Hematopoietic multipotent progenitor cell treated with erythropoietin and hydrocortisone succinate and interleukin-3 and kit ligand, for 4 days (in vitro differentiated cells): ENCODE data around the gene SUV39H1.
A peak's percentile ranks its signal among the peaks of the same experiment; 100 is the strongest.

Experiments
- DNase-seq: peaks from one replicate; pipeline ENCODE4 v3.0.0-alpha.2; 2015

The SUV39H1 gene

DNA sequence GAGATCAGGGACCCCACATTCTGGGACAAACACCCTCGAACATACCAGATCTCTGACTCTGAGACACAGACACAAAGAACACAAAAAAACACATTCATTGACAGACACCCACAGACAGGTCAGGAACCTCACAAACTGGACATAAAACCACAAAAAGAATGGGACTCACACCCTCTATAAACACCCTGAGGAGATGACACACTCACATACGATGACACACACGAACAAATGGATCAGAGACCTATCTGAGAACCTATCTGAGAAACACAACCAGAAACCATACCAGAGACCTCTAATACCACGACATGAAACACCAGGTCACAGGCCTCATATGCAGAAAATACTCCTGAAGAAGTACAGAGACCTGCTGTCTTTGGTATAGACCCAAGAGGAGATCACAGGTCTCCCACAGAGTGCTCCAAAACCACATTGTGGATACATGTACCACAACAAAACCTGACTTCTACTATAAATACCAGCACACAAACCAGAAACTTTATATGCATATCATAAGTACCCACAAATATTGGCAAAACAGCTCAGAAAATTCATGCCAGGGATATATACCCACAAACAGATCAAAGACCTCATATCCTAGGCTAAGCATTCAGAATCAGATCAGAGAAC, 19.5 kb downstream of the SUV39H1 start:
- no peak for DNase-seq

DNA sequence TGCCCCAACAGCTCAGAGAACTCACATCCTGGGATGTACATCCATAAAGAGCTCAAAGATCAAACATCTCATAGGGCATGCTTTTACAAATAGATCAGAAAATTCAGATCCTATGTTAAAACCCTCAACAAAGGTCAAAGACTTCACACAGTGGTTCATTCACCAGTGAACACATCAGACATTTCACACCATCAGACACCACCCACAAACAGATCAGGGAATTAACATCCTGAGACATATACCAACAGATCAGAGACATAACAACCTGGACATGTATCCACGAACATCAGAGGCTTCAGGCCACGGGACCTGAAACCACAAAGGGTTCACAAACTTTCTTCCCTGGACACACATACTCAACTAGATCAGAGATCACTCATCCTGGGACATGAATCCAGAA, 23.4 kb downstream of the SUV39H1 start:
- DNase-seq = no peak

DNA sequence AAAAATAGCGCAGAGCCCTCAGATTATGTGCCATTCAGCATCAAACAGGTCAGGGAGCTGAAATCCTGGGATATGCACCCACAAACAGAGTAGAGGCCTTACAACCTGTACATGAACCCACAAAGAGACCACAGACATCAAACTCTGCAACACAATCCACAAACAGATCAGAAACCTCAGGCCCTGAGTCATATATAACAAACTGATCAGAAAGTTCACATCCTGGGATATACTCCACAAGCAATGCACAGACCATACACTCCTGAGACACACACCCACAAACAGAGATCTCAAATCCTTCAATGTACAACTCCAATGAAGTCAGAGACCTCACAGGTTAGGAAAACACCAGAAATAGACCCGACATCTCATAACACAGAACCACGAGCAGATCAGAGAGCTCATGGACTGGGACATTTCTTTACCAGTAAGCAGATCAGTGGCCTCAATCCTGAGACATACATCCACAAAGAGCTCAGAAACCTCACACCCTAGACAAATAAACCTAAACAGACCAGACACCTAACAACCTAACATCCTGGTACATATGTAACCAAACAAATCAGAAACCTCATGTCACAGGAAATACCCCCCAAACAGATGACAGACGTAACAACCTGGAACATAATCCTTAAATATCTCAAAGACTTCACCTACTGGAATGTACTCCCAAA, 24.2 kb downstream of the SUV39H1 start:
- no peak for DNase-seq

DNA sequence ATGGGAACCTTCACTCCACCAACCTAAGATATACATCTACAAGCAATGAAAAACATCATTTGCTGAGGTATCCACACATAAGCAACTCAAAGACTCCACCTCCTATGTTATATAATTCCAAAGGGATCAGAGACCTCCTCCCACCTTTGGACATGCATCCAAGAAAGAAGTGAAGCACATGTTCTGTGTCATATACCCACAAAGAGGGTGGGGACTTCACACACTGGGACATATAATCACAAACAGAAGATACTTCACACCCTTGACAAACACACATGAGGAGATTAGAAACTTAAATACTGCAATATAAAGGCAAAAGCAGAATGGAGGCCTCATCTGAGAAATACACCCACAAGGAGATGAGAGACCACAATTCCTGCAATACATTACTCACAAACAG, 25.4 kb downstream of the SUV39H1 start:
- DNase-seq = no peak

DNA sequence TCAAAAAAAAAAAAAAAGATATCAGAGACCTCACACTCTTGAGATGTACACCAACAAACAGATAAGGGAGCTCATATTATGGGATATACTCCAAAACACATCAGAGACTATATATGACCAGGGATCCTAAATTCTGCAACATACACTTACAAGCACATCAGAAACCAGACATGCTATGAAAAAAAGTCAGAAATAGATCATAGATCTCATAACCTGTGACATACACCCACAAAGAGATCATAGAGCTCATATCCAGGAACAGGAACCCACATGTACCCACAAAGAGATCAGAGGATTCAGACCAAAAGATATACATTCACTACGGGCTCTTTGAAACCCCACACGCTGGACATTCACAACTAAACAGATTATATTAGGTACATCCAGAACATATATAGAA, 30.1 kb downstream of the SUV39H1 start:
- DNase-seq = no peak

DNA sequence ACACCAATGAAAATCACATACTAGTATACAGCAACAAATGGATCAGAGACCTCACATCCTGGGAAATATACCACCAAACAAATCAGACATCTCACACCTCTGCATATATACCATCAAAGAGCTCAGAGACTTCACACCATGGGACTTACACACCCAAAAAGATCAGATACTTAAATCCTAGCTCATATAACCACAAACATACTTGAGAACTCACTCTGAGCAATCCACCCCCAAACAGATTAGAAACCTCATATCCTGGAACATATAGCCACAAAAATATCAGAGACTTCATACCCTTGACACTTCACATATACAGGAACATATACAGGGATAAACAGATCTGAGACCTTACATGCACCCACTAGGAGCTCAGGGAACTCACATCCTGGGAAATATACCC, 32.1 kb downstream of the SUV39H1 start:
- DNase-seq = no peak

DNA sequence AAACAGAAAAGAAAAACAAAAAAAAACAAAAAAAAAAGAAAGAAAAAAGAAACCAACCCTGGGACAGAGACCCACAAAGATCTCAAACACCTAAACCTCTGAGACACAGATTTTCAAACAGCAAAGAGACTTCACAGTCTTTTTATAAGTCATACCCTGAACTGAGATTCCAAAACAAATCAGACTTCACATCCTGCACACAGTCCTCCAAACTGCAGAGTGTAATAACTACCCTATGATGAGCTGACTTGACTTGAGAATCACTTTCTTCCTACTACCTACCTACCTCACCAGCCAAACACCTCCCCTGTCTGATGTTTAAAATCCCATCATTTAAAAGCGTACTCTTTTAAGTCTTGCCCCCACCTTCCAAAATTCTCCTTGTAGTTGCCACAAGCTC, 39.8 kb downstream of the SUV39H1 start:
- DNase-seq = no peak

DNA sequence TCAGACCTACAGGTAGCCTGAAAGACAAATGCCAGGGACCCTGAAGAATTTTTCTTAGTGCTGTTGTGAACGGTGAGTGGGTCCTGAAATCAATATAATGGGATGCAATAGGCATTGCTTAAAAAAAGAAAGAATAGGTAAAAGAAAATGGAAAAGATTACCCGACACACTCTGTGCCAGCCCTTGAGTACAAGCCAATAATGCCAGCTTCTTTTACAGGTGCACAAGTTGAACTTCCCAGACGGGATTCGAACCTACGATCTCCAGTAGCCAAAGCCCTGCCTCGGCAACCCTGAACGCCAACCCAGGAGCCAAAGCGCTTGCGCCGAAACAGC, 40.3 kb downstream of the SUV39H1 start:
- no peak for DNase-seq

DNA sequence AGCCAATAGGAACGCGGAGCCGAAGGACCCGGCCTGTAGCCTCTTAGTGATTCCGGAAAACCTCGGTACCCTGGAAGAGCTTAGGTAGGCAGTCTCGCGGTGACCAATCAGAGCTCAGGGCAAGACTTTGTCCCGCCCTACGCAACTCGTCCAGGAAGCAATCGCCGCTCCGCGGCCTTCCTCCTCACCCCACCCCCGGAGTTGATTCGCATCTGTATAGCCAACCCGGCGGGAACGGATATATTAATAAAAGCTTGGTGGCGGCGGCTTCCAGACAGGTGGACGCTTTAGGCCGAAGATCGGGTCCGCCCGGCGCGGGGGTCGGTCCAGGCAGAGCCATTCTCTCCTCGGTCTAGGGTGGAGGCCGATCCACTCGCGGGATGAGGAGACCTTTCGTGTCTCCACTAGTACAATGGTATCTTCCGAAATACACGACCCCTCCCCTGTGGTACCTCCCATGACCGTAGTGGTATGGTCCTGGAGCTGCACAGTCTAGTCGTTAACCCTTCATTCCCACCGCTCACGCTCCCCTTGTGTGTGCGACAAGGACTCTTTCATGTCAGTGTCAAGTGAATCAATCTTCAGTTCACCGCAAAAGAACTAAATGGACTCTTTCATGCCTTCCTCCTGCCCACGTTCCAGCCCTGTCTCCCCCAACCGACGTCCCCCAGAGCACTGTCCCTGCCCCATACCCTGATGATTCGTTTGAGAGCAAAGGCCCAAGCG, 40.8 kb downstream of the SUV39H1 start:
- DNase-seq = peak; percentile 98

DNA sequence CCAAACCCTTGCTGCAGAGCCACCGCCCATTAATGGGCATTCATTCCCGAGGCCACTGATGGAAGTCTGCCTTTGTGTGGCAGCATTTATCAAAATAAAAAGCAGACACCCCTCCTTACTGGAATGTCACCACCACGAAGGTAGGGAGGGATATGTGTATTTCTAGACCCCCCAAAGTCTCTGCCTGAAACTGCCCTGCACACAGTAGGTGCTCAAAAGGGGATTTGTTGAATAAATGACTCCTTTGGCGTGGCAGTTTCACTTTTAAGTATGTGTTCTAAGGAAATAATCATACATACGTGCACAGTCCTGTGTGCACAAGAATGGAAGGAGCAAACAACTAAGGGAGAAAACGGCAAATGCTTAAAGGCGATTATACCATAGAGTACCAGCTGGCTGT, 41.4 kb downstream of the SUV39H1 start:
- no peak for DNase-seq

DNA sequence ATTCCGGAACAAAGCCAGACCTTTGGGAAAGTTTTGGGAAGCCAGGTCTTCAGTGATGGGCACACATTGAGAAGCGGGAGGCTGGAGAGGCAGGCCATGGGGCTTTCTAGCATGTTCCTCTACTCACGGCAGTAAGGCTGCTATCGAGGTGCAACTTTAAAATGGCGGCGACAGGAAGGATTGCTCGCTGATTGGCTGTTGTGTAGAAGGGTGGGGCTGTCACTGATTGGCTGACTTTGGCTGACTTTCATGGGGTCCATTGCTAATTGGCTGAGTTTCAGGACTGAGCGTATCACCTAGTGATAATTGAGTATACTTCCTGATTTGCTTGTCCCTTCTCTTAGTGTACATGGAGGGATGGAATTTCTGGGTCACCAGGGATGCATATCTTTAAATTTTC, 45.3 kb downstream of the SUV39H1 start:
- no peak for DNase-seq

DNA sequence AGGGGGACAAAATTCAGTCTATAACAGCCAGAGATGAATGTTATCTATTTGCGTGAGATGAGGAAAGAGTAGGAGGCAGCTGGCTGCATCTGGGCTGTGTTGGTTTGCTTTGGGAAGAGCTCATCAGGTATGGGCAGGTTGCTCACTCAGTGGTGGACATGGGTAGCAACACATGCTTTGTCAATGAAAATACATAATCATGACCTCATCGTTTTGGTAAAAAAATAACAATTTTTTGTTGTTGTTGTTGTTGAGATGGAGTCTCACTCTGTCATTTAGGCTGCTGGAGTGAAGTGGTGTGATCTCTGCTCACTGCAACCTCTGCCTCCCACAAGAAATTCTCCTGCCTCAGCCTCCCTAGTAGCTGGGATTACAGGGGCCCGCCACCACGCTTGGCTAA, 48.7 kb downstream of the SUV39H1 start:
- DNase-seq = no peak

DNA sequence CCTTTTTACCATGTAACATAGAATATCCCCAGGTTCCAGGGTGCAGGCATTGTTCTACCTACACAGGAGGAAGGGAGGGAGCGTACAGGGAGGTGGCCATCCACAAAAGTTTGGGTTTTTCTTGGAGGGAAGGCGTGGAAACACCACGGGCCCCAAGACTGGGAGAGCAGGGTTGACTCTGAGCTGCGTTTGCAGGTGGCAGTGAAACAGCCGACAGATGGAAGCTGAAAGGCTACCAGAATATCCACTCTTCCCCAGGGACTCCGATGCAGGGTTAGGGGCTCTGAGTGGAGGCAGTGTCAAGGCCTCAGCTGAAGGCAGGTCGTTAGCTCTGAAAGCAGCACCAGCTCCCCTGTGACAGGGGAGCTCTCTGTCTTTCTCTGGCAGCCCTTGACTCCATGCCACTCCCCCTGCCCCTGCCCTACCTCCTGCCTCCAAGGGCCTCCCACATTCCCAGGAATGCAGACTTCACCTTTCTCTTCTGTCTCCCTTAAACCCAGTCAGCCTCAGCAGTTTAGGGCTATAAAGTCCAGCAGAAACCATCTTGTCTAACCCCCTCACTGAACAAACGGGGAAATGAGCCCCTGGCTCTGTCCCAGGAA, 51.0 kb downstream of the SUV39H1 start:
- no peak for DNase-seq

DNA sequence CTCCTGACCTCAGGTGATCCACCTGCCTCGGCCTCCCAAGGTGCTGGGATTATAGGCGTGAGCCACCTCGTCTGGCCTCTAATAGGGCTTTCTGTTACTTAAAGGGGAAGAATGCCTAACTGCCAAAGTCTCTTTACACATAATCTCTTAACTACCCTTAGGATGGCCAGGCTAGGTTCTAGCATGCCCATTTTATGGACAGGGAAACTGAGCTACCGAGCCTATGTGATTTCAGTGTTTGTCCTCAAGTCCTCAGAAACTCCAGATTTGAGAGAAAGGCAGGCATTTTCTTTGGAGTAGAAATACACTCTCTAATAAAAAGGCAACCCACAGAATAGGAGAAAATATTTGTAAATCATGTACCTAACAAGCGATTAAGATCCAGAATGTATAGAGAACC, 52.6 kb downstream of the SUV39H1 start:
- DNase-seq = no peak

DNA sequence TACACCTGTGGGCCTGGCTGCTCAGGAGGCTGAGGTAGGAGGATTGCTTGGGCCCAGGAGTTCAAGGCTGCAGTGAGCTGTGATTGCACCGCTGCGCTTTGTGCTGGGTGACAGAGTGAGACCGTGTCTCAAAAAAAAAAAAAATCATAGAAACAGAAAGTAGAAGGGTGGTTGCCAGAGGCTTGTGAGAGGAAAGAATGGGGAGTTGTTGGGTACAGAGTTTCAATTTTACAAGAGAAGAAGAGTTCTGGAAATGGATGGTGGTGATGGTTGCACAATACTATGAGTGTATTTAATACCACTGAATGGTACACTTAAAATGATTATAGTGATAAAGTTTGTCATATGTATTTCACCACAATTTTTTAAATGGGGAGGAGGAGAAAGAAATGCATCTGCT, 54.8 kb downstream of the SUV39H1 start:
- peak; percentile 24 for DNase-seq

DNA sequence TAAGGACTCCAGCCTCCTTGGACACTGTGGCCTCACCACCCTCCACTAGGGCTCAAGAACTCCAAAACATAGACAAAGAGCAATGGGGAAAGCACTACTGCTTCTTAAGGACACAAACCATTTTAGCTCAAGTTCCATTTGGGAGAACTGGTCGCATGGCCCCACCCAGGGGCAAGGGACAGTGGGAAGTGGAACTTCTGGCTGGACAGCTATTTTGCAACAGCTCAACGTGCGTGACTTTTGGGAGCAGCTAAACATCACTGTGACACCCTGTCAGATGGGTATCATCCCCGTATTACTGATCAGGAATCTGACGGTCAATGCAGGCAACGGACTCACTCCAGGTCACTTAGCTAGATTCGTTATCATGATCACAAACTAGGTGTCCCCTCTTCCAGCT, 56.0 kb downstream of the SUV39H1 start:
- no peak for DNase-seq

DNA sequence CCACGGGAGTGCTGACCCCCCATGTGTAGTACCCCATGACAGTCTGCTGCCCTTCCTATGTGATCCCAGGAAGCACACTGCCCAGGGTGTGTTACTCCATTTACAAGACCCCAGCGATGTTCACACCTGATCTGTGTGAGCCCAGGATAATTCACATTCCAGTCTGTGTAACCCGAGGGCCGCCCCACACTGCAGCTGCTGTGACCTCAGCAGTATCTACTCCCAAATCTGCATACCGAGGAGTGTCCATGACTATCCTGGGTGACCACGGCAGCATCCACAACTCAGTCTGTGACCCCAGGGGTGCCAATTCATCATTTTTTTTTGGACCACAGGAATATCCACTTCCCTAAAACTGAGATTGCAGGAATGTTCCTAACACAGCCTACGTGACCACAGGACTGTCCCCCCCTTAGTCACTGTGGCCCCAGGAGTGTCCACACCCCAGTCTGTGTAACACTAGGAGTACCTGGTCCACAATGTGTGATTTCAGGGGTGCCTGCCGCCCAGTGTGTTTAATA, 57.2 kb downstream of the SUV39H1 start:
- DNase-seq = no peak

DNA sequence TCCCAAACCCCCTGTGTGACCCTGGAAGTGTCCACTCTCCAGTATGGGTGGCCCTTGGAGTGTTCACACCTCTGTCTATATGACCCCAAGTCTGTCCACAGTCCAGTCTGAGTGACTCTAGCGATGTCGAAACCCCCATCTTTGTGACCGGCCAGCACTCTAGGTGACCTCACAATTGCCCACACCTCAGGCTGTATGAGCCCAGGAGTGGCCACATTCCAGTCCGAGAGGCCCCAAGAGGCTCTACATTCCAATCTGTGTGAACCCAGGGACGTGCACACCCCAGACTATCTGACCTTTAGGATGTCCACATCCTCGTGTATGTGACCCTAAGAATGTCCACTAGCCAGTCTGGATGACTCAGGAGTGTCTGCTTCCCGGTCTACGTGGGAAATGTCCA, 57.7 kb downstream of the SUV39H1 start:
- DNase-seq = no peak
